ENCODE data around the gene GH1. TPM values are rescaled to one million over a fixed set of nuclear protein-coding genes. Genes with fewer than 3 reads are reported as not detected.
A peak's percentile ranks its signal among the peaks of the same experiment; 100 is the strongest.

Gene GH1
- total and polyA plus RNA-seq, 9 donors = not detected

GRCh38 chr17:63933598-63933997 is 15.0 kb upstream of the GH1 start:
- TF ChIP-seq CTCF (IDR thresholded peaks at IDR 0.05) (no peak), POLR2A (IDR thresholded peaks at IDR 0.05) (no peak), EP300 (IDR thresholded peaks at IDR 0.05) (no peak)
- Histone ChIP-seq H3K4me1 (ENCODE audit: insufficient read depth) (no peaks in the 10 kb centered on the region), H3K27me3 (no peaks in the 10 kb centered on the region), H3K4me3 (no peak overlapping the region), H3K27ac (no peak overlapping the region), H3K36me3 (no peaks in the 10 kb centered on the region), H3K9me3 (no peaks in the 10 kb centered on the region)
- 42 to 55% (median 47%) methylated on average over 8 of the region's 8 CpGs for WGBS, 3 donors
- DNase-seq = no peak
- intact Hi-C loops (cut with DNase I) = loop anchor here in 1 of 4 donors (10.0 kb wide), 1 partner anchor 351 kb away; no protein-coding TSS in a partner anchor

- no peaks in the 10 kb centered on the region for H3K27me3 ChIP-seq
- 89 to 91% (median 90%) methylated on average over 4 of the region's 4 CpGs for whole genome bisulfite sequencing, 3 donors
- intact Hi-C loops (cut with DNase I) = loop anchor here in 1 of 4 donors (10.0 kb wide), 1 partner anchor 352 kb away; no protein-coding TSS in a partner anchor
- H3K4me1 ChIP-seq (ENCODE audit: insufficient read depth) = no peaks in the 10 kb centered on the region
- H3K9me3 ChIP-seq = no peaks in the 10 kb centered on the region
- TF ChIP-seq CTCF (IDR thresholded peaks at IDR 0.05) (no peak), POLR2A (IDR thresholded peaks at IDR 0.05) (no peak), EP300 (IDR thresholded peaks at IDR 0.05) (no peak)
- no peaks in the 10 kb centered on the region for H3K36me3 ChIP-seq
- no peak overlapping the region for H3K27ac ChIP-seq
- no peak for DNase-seq
- no peak overlapping the region for H3K4me3 ChIP-seq
Measured at GRCh38 chr17:63932721-63933120, 14.1 kb upstream of the GH1 start.

- WGBS, 3 donors = 75 to 86% (median 80%) methylated on average over 16 to 19 of the region's 19 CpGs
- Histone ChIP-seq H3K27me3 (no peaks in the 10 kb centered on the region), H3K4me1 (ENCODE audit: insufficient read depth) (no peaks in the 10 kb centered on the region), H3K4me3 (no peak within 1 kb of the TSS), H3K27ac (no peak within 1 kb of the TSS), H3K9me3 (no peaks in the 10 kb centered on the region), H3K36me3 (no peaks in the 10 kb centered on the region)
- no peak for DNase-seq
- intact Hi-C loops (cut with DNase I) = loop anchor here in 1 of 4 donors (10.0 kb wide), 1 partner anchor 353 kb away; no protein-coding TSS in a partner anchor
- TF ChIP-seq POLR2A (IDR thresholded peaks at IDR 0.05) = no peak
Measured at GRCh38 chr17:63931981-63932561, 13.4 kb upstream of the GH1 start, which contains the start of gene CD79B. Gene CD79B, minus strand, starts transcription at chr17:63932331. Its CDS starts 70 bp downstream, at chr17:63932261.

GRCh38 chr17:63930951-63931575 is 12.4 kb upstream of the GH1 start:
- Histone ChIP-seq H3K4me3 (no peak overlapping the region), H3K36me3 (no peaks in the 10 kb centered on the region), H3K27ac (no peak overlapping the region), H3K27me3 (no peaks in the 10 kb centered on the region), H3K4me1 (ENCODE audit: insufficient read depth) (no peaks in the 10 kb centered on the region), H3K9me3 (no peaks in the 10 kb centered on the region)
- WGBS, 3 donors = 71 to 79% (median 72%) methylated on average over 15 to 16 of the region's 16 CpGs
- peak in 2 of 5 donors; percentile 42 to 58 for DNase-seq
- no peak for TF ChIP-seq EP300 (IDR thresholded peaks at IDR 0.05)
- TF ChIP-seq CTCF (IDR thresholded peaks at IDR 0.05) = no peak
- TF ChIP-seq POLR2A (IDR thresholded peaks at IDR 0.05) = no peak
- intact Hi-C loops (cut with DNase I) = loop anchor here in 1 of 4 donors (10.0 kb wide), 1 partner anchor 354 kb away; no protein-coding TSS in a partner anchor

Data from ovary (tissue), 9 donors.